ENCODE measurements around the gene BRD9.

DNA sequence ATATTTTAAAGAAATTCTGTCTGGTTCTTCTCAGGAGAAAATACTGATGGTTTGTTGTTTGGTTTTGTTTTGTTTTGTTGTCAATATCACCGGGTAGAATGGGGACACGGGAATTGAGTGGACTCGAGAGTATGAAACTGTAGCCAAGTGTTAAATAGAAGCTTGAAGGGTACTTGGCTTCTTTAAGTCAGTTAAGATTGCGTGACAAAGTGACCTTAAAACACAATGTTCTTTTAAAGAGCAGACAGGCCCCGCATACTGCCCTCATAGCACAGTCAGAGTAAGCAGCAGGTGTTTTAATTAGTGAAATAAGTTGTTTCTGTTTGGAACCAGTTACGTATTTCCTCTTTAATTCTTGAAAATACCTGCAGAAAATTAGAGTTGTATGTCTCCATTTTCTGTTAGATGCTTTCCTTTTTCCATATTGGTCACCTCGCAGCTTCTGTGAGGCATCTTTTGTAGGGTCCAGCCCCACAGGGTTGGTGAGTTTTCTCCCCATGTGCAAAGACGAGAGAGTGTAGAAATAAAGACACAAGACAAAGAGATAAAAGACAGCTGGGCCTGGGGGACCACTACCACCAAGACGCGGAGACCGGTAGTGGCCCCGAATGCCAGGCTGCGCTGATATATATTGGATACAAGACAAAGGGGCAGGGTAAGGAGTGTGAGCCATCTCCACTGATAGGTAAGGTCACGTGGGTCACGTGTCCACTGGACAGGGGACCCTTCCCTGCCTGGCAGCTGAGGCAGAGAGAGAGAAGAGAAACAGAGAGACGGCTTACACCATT lies 9.7 kb upstream of the BRD9 start:
- TF ChIP-seq, protein P1, sequence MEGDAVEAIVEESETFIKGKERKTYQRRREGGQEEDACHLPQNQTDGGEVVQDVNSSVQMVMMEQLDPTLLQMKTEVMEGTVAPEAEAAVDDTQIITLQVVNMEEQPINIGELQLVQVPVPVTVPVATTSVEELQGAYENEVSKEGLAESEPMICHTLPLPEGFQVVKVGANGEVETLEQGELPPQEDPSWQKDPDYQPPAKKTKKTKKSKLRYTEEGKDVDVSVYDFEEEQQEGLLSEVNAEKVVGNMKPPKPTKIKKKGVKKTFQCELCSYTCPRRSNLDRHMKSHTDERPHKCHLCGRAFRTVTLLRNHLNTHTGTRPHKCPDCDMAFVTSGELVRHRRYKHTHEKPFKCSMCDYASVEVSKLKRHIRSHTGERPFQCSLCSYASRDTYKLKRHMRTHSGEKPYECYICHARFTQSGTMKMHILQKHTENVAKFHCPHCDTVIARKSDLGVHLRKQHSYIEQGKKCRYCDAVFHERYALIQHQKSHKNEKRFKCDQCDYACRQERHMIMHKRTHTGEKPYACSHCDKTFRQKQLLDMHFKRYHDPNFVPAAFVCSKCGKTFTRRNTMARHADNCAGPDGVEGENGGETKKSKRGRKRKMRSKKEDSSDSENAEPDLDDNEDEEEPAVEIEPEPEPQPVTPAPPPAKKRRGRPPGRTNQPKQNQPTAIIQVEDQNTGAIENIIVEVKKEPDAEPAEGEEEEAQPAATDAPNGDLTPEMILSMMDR (IDR thresholded peaks at IDR 0.05 in 2 of 3, conservative IDR thresholded peaks at IDR 0.05 in 1 of 3; ENCODE audit: insufficient read depth in 2 of 3, low read depth in 1 of 3, low read length in 3 of 3), result no peak
- TF ChIP-seq BRD9 (IDR thresholded peaks at IDR 0.05; ENCODE audit: low read depth, partially characterized antibody) (no peak), RAD51 (IDR thresholded peaks at IDR 0.05; ENCODE audit: borderline replicate concordance, low read depth) (no peak), CEBPB (tag; IDR thresholded peaks at IDR 0.05) (no peak), TFE3 (CRISPR knock-in tag; IDR thresholded peaks at IDR 0.05) (no peak), PCBP2 (IDR thresholded peaks at IDR 0.05; ENCODE audit: low read depth, low read length, poor library complexity, severe bottlenecking) (no peak), ZKSCAN1 (IDR thresholded peaks at IDR 0.05; ENCODE audit: low read depth, low read length) (no peak)

Data from K562 (cell line).